ENCODE results near the gene LGR6. TPM values are rescaled to one million over a fixed set of nuclear protein-coding genes. Genes with fewer than 3 reads are reported as not detected.

Gene LGR6
- total RNA-seq, 4 donors from 2014 or later = under 0.01 to 1.2 (median 0.78) TPM; not detected in 1

GRCh38 chr1:202227997-202228401 lies 34.4 kb downstream of the LGR6 start:
- DNase-seq (ENCODE audit: extremely low spot score) = no peak
- Histone ChIP-seq H3K4me3 (no peak overlapping the region), H3K27me3 (peaks cover 0 to 30% (median 0%) of the 10 kb centered on the region in 4 donors), H3K27ac (replicated peaks in 1 of 4) (no peak overlapping the region), H3K36me3 (no peaks in the 10 kb centered on the region), H3K4me1 (peaks cover 0 to 4% (median 0%) of the 10 kb centered on the region in 4 donors), H3K9me3 (no peaks in the 10 kb centered on the region)
- intact Hi-C loops (cut with DNase I) = no loop called here
- 77% methylated on average over 2 of the region's 2 CpGs for WGBS
- TF ChIP-seq POLR2AphosphoS5 (IDR thresholded peaks at IDR 0.05) = no peak
- TF ChIP-seq POLR2A (IDR thresholded peaks at IDR 0.05; ENCODE audit: low read depth) = no peak
- no peak for TF ChIP-seq CTCF (IDR thresholded peaks at IDR 0.05)
- no peak for TF ChIP-seq EP300 (IDR thresholded peaks at IDR 0.05)

- intact Hi-C loops (cut with DNase I) = no loop called here
- H3K36me3 ChIP-seq = no peaks in the 10 kb centered on the region
- no peaks in the 10 kb centered on the region for H3K9me3 ChIP-seq
- peaks cover 0 to 24% (median 0%) of the 10 kb centered on the region in 4 donors for H3K27me3 ChIP-seq
- WGBS = 92% methylated on average over 6 of the region's 7 CpGs
- H3K4me3 ChIP-seq = no peak overlapping the region
- no peak overlapping the region for H3K27ac ChIP-seq (replicated peaks in 1 of 4)
- TF ChIP-seq POLR2AphosphoS5 (IDR thresholded peaks at IDR 0.05) = no peak
- TF ChIP-seq EP300 (IDR thresholded peaks at IDR 0.05) = no peak
- TF ChIP-seq CTCF (IDR thresholded peaks at IDR 0.05) = no peak
- no peak for TF ChIP-seq POLR2A (IDR thresholded peaks at IDR 0.05; ENCODE audit: low read depth)
- DNase-seq (ENCODE audit: extremely low spot score) = no peak
- H3K4me1 ChIP-seq = no peaks in the 10 kb centered on the region
Measured at GRCh38 chr1:202228484-202229122, 35.0 kb downstream of the LGR6 start.

- no peak for TF ChIP-seq CTCF (IDR thresholded peaks at IDR 0.05)
- no peak for TF ChIP-seq POLR2AphosphoS5 (IDR thresholded peaks at IDR 0.05)
- no peak for TF ChIP-seq EP300 (IDR thresholded peaks at IDR 0.05)
- no peak for TF ChIP-seq POLR2A (IDR thresholded peaks at IDR 0.05; ENCODE audit: low read depth)
- H3K4me3 ChIP-seq = no peak overlapping the region
- no peaks in the 10 kb centered on the region for H3K4me1 ChIP-seq
- WGBS = 70% methylated on average over 5 of the region's 5 CpGs
- no peak for DNase-seq (ENCODE audit: extremely low spot score)
- H3K9me3 ChIP-seq = no peaks in the 10 kb centered on the region
- intact Hi-C loops (cut with DNase I) = no loop called here
- H3K36me3 ChIP-seq = no peaks in the 10 kb centered on the region
- no peak overlapping the region for H3K27ac ChIP-seq (replicated peaks in 1 of 4)
- peaks cover 0 to 20% (median 0%) of the 10 kb centered on the region in 4 donors for H3K27me3 ChIP-seq
Measured at GRCh38 chr1:202229376-202229775, 35.8 kb downstream of the LGR6 start.

GRCh38 chr1:202230061-202230938 lies 36.7 kb downstream of the LGR6 start:
- Histone ChIP-seq H3K27me3 (peaks cover 0 to 20% (median 0%) of the 10 kb centered on the region in 4 donors), H3K9me3 (no peaks in the 10 kb centered on the region), H3K4me1 (no peaks in the 10 kb centered on the region), H3K36me3 (no peaks in the 10 kb centered on the region), H3K4me3 (no peak overlapping the region), H3K27ac (replicated peaks in 1 of 4) (no peak overlapping the region)
- TF ChIP-seq POLR2A (IDR thresholded peaks at IDR 0.05; ENCODE audit: low read depth) (no peak), POLR2AphosphoS5 (IDR thresholded peaks at IDR 0.05) (no peak), EP300 (IDR thresholded peaks at IDR 0.05) (no peak)
- intact Hi-C loops (cut with DNase I) = no loop called here
- DNase-seq (ENCODE audit: extremely low spot score) = no peak
- 88% methylated on average over 8 of the region's 10 CpGs for WGBS

Data from esophagus muscularis mucosa (tissue), 4 donors.